ENCODE data around the gene RAD51D. TPM values are rescaled to one million over a fixed set of nuclear protein-coding genes. Genes with fewer than 3 reads are reported as not detected.
"Not testable (repeated sequence)": the region's sequence is repeated elsewhere in the genome, so short reads cannot be mapped to it uniquely, and the experiment has no call there.

RAD51D gene
- total RNA-seq, 4 donors from 2014 or later = 6.4 to 16.1 (median 9.9) TPM

DNA sequence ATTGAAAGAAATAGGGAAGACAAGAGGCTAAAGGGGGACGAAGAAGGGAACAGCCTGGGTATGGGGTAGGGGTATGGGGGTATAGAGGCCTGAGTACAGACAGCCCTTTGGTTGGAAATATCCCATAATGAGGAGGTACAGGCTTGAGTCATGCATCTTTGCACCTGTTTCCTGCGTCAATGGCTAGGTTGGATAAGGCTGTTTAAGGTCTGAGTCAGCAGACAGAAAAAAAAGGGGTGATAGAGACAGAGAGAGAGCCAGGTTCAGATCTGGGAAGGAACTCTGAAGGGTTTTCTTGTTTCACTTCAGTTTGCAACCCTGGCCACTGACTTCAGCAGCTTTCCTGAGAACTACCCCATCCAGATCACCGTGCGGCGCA lies 10.3 kb upstream of the RAD51D start:
- TF ChIP-seq, protein P1, sequence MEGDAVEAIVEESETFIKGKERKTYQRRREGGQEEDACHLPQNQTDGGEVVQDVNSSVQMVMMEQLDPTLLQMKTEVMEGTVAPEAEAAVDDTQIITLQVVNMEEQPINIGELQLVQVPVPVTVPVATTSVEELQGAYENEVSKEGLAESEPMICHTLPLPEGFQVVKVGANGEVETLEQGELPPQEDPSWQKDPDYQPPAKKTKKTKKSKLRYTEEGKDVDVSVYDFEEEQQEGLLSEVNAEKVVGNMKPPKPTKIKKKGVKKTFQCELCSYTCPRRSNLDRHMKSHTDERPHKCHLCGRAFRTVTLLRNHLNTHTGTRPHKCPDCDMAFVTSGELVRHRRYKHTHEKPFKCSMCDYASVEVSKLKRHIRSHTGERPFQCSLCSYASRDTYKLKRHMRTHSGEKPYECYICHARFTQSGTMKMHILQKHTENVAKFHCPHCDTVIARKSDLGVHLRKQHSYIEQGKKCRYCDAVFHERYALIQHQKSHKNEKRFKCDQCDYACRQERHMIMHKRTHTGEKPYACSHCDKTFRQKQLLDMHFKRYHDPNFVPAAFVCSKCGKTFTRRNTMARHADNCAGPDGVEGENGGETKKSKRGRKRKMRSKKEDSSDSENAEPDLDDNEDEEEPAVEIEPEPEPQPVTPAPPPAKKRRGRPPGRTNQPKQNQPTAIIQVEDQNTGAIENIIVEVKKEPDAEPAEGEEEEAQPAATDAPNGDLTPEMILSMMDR (IDR thresholded peaks at IDR 0.05) = no peak
- ATAC-seq (ENCODE audit: low FRiP score) (no peak), DNase-seq (ENCODE audit: low spot score) (no peak)

DNA sequence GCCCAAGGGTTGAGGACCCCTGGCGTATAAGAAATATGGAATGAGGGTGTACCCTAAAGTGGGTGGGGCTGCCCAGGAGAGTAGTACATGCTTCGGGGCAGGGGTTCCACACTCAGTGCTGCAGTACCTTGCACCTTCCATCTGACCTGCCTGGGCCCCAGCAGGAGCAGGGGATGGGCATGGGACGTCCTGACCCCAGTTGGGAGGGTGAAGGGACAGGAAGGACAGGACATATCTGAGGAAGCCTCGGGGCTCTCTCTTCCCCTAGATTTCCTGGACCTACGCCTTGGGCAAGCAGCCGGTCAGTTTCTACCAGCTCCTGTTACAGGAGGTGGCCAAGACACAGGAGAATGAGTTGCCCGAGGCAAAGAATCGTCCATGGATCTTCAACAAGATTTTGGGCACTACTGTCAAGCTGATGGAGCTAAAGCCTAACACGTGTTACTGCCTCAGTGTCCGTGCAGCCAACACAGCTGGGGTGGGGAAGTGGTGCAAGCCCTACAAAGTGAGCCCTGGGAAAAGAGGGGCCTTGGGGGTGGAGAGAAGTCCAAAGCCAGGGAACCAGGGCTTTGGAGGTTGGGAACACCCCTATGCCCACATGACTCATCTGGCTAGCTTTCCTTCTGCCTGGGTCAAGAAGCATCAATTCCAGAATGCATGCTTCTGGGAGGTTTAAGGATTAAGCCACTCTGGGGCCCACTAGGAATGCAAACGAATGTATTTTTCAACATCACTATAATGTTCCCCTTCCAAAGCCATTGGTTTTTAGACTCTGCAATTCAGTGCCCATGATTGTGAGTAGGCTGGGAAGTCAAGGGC lies 9.7 kb upstream of the RAD51D start:
- no peak for DNase-seq (ENCODE audit: low spot score)
- ATAC-seq (ENCODE audit: low FRiP score) = no peak

DNA sequence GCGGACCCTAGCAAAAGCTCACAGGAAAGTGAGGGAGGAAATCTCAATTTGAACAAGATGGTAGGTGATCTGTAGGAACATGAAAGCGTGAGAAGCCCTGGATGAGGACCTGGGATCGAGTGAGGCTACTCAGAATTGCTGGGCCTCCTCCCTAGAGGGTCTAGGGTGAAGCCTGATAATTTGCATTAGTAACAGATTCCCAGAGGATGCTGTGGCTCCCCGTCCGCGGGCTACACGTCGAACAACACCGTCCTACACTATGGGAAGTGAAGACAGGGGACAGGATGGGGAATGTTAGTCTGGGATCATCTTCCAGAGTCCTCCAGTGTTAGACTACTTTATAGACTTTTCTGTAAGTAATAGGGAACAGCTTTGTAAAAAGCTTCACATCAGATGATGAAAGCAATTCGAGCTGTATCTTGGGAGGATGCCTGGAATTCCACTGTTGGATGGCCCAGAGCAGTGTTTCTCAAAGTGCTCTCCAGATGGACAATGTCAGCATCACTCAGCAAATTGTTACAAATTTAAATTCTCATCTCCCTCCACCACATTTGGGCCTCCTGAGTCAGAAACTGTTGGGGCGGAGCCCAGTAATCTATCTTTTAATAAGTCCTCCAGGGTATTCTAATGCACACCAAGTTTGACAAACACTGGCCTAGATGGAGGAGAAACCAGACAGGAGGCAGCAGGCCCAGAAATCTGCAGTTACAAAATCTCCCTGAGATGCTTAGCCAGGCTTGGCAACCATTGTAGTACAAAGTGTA lies 8.3 kb upstream of the RAD51D start:
- TF ChIP-seq, protein P1 (IDR thresholded peaks at IDR 0.05) = no peak
- no peak for ATAC-seq (ENCODE audit: low FRiP score)
- DNase-seq (ENCODE audit: low spot score) = no peak

More for the DNA sequence above, 9.7 kb upstream of the RAD51D start:
- TF ChIP-seq, protein P1 (IDR thresholded peaks at IDR 0.05) = no peak

DNA sequence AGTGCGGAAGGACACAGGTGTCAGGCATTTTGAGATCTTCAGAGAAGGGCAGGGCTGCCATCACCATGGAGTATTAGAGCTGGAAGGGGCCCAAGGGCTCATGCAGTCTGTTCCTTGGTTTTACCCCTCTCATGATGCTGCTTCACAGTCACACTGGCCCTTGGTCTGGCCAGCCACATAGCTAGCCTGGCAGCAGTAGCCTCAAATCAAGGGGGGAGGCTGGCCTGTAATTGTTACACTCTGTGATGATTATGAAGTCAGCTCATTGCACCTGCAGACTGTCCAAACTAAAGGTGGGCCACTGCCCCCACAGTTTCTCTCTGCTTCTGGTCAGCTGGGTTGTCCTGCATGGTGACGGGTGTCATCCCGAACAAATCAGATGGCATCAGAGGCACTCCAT lies 1.7 kb upstream of the RAD51D start, which contains the start of gene FNDC8:
Gene FNDC8, plus strand, starts transcription at position 301 of the 400 bp plus-strand sequence. Its CDS starts 79 bp downstream, at position 380.
- TF ChIP-seq, protein P1 (IDR thresholded peaks at IDR 0.05) = no peak
- no peak for ATAC-seq (ENCODE audit: low FRiP score)
- no peak for DNase-seq (ENCODE audit: low spot score)

DNA sequence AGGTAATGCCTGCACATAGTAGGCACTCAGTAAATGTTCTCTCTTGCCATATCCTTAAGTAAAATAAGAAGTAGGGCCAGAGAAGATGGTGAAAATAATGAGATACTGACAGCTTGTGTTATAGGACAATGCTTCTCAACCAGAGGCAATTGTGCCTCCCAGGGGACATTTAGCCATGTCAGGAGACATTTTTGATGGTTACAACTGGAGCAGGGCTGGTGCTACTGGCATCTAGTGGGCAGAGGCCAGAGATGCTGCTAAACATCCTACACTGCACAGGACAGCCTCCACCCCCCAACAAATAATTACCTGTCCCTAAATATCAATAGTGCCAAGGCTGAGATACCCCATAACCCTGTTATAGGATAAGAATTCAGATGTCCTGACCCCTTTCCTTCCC lies 1.7 kb downstream of the RAD51D start:
- TF ChIP-seq, protein P1 (IDR thresholded peaks at IDR 0.05) = no peak
- ATAC-seq (ENCODE audit: low FRiP score) (no peak), DNase-seq (ENCODE audit: low spot score) (no peak)

DNA sequence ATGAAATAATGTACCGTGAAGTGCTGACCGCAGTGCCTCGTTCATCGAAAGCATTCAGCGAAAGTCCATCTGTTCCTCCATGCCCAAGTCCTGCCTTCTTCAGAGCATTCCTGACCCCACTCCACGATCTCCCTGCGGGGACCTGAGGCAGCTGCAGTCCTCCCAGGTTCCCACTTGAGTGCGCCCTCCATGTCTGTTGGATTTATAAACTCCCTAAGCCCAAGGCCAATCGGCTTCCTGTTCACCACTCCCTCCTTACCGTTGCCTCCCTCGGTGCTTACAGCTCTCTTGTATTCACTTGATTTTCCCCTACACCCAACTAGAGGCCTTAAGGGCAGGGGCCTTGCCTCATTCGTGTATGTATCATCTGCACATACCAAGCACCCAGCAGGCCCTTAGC lies 2.8 kb downstream of the RAD51D start:
- ATAC-seq (ENCODE audit: low FRiP score) = no peak
- no peak for DNase-seq (ENCODE audit: low spot score)
- TF ChIP-seq, protein P1 (IDR thresholded peaks at IDR 0.05) = no peak

DNA sequence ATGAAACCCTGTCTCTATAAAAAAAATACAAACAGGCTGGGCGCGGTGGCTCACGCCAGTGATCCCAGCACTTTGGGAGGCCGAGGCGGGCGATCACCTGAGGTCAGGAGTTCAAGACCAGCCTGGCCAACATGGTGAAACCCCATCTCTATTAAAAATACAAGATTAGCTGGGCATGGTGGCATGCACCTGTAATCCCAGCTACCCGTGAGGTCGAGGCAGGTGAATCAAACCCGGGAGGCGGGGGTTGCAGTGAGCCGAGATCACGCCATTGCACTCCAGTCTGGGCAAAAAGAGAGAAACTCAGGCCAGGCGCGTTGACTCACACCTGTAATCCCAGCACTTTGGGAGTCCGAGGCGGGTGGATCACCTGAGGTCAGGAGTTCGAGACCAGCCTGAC lies 8.9 kb downstream of the RAD51D start:
- ATAC-seq (ENCODE audit: low FRiP score); DNase-seq (ENCODE audit: low spot score): not testable (repeated sequence)
